Cortex of kidney (tissue), 1 donor: Measurements from ENCODE around the gene RAD50.
"Not testable (repeated sequence)": the region's sequence is repeated elsewhere in the genome, so short reads cannot be mapped to it uniquely, and the experiment has no call there.

Source experiments
- DNase-seq: peaks from one replicate; lab custom pipeline; 2025; lab: John Stamatoyannopoulos, UW

RAD50 gene

DNA sequence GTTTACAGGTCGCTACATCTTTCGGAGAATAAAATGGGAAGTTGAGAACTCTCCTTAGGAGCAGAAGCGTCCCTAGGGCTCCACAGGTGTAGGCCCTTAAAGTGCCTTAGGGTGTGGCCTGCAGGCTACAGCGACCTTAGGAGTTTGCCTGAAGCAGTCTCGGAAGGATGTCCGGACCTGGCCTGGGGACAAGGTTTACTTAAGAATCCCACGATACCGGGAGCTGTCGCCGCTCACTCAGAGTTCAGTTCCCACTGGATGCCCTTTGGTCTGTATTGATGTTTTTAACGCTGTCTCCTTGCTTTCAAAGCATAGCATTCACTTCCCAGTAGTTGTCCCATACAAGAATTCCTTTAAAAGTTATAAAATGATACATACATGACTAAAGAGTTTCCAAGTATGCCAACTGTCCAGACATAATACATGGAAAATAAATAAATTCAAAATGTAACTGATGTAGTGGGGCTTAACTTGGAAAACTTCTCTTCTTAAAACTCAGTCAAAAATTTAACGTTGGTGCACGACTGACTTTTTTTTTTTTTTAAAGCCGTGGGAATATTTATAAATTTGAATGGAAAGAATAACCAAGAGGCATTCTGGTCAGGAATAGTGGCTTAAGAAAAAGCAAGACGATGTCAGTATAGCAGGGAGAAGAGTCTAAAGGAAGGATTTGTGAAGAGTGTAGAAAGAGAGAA is 848 bp downstream of the RAD50 start:
- no peak for DNase-seq

DNA sequence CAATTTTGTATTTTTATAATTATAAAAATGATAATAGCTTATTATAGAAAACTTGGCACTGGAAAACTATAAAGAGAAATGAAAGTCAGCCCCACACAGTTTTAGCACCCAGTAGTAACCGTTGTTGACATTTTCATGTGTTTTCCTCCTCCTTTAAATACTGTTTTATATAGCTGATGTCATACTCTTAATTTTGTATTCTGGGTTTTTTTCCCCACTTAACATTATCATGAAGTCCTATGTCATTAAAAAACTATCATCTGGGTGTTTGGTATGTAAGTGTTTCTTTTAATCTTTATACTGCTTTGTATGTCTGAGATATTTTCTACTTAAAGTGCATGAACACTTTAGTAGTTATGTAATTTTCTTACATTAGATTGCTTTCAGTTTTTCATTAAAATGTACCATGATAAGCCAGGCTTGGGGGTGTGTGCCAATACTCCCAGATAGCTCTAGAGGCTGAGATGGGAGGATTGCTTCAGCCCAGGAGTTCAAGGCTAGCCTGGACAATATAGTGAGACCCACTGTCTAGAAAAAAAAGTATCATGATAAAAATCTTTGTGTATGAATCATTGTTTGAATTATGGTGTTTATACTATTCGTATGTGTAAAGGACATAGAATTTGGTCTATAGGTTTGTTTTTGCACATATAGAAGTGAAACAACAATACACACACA is 2.7 kb downstream of the RAD50 start:
- DNase-seq: no peak

DNA sequence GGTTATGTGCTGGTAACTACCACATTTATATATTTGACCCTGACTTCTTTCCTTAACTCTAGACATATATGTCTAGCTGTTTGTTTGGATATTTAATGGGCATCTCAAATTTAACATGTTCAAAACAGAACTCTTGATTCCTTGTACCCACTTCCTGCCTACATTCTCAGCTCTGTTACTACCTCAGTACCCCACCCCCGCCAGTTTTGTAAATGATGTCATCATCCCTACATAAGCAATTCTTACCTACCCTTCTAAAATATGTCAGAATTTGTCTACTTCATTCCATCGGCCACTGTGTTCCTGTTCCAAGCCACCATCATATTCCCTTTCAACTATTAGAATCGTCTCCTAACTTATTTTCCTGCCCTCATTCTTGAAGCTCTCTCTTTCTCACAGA is 4.8 kb downstream of the RAD50 start:
- DNase-seq: no peak

DNA sequence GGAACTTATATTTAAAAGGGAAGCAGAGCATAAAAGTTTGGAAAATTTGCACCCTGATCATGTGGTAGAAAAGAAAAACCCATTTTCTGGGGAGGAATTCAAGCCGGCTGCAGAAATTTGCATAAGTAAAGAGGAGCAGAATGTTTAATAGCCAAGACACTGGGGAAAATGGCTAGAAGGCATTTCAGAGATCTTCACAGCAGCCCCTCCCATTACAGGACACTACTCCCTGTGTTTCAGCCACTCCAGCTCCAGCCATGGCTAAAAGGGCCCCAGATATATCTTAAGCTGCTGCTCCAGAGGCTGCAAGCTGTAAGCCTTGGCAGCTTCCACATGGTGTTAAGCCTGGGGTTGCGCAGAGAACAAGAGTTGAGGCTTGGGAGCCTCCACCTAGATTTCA is 7.8 kb downstream of the RAD50 start:
- not testable (repeated sequence) for DNase-seq

DNA sequence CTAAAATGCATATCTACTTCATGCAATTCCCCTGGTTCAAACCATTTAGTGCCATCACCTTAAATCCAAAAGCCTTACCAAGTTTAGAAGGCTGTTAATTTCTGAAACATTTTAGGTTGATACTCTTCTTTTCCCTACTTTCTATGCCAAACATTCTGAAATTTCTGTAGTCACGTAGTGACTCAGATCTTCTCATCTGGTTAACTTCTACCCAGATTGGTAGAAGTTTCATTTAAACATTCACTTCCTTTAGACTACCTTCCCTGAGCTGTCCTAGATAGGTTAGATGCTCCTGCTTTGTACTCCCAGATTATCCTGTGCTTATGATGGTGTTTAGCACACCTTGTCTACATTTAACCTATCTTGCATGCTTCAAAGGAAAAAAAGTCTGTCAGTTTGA is 9.9 kb downstream of the RAD50 start:
- no peak for DNase-seq

DNA sequence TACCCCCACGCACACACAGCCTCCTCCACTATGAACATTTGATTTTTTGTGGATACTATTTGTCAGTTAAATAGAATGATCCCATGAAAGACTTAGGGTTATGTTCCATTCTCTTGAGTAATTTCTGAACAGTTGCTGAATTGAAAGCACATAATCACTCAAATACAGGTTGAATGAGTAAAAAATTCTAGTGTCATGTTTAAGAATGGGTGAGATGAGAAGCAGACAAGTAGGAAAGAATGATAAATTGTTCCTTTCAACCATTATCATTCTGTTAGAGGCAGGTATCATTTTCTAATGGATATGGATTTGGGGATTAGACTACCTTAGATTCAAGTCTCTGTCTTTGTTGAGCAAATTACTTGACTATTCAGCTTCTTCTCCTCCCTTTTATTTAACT is 19.3 kb downstream of the RAD50 start:
- no peak for DNase-seq

DNA sequence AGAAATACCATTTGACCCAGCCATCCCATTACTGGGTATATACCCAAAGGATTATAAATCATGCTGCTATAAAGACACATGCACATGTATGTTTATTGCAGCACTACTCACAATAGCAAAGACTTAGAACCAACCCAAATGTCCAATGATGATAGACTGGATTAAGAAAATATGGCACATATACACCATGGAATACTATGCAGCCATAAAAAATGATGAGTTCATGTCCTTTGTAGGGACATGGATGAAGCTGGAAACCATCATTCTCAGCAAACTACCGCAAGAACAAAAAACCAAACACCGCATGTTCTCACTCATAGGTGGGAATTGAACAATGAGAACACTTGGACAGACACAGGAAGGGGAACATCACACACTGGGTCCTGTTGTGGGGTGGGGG is 27.8 kb downstream of the RAD50 start:
- DNase-seq: not testable (repeated sequence)

DNA sequence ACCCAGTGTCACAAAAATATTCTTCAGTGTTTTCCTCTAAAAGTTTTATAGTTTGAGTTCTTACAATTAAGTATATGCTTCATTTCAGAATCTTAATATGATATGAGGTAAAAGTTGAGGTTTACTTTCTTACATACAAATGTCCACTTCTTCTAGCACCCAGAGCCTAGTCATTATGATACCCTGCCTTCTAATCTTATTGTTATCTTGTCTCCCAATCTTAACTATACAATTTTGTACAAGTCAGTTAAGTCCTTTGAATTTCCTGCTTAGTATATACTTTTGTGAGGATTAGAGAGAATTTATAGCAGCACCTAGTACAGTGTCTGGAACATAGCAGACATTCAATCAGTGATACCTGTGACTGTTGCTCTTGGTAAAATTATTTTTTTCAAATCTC is 29.3 kb downstream of the RAD50 start:
- no peak for DNase-seq

DNA sequence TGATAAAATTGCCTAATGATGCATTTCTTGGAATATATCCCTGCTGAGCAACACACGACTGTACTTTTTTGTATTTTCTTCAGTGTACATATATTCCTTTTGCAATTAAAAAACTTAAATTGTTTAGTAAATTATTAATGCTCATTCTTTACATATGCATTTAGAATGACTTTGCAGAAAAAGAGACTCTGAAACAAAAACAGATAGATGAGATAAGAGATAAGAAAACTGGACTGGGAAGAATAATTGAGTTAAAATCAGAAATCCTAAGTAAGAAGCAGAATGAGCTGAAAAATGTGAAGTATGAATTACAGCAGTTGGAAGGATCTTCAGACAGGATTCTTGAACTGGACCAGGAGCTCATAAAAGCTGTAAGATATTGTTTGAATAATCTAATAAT is 32.7 kb downstream of the RAD50 start:
- DNase-seq: no peak

DNA sequence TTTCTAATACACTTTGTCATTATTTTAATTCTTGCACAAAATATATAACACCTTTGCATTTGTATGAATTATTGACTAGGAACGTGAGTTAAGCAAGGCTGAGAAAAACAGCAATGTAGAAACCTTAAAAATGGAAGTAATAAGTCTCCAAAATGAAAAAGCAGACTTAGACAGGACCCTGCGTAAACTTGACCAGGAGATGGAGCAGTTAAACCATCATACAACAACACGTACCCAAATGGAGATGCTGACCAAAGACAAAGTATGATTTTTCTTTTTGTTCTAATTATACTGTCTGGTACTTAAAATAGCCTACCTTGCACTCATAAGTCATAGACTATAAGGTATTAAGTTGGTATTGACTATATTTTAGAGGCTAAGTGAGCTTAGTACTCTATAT is 34.4 kb downstream of the RAD50 start:
- DNase-seq: no peak

DNA sequence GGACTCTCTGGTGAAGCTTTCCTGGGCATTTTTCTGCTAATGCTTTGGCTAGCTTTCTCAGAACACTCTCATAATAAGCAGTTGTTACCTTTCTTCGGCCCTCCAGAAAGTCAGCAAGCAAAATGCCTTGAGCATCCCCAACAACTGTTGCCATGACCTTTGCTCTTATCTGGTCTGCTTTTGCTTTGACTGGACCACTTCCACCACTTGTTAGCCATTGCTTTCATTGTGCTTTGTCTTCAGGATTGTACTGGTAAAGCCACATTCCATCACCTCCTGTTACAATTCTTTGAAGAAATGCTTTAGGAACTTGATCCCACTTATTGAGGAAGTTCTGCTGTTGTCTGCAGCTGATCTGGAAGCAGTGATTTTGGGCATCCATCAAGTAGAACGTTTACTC is 35.7 kb downstream of the RAD50 start:
- no peak for DNase-seq

DNA sequence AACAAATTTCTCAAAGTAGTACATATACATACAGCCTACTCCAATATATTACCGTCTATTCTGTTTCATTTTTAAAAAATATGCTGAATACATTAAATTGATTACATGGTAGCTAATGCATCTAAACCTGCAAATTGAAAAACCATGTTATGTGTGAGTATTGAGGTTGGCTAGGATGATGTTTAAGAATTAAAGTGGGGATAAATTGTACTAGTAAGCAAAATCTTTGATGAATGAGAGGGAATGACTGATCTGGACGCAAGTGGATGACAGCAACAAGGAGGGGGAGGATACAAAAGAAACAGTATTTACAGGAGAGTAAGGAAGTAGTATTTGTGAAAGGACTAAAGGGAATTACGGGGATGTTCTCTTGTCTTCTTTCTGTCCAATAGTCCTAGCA is 37.4 kb downstream of the RAD50 start:
- no peak for DNase-seq

DNA sequence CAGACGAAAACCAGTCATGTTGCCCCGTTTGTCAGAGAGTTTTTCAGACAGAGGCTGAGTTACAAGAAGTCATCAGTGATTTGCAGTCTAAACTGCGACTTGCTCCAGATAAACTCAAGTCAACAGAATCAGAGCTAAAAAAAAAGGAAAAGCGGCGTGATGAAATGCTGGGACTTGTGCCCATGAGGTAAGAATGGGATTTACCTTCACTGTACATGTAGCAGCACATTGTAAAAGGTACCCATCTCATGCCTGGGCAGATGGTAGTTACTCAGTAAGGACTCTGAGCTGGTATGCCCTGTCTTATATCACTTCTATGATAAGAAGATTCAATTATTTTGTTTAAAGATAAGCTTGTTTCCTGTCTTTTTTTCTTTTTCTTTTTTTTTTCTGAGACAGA is 38.8 kb downstream of the RAD50 start:
- no peak for DNase-seq

DNA sequence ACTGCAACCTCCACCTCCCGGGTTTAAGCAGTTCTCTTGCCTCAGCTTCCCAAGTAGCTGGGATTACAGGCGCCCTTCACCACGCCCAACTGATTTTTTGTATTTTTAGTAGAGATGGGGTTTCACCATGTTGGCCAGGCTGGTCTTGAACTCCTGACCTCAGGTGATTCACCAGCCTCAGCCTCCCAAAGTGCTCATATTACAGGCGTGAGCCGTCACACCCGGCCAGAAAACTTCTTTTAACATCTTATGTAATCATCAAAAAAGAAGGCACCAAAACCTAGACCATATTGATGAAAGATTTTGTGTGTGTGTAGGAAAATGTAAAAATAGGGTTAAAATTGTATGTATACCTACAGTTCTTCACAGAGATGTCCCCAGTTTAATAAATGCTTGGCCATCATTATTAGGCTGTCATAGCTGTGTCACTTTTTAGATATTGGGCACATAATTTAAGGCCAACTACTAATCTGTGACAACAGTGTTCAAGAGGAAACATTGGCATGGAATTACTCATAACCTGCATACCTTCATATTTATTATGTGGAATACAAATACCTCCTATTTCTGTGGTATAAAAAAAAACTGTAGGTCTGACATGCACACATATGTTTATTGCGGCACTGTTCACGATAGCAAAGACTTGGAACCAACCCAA is 44.4 kb downstream of the RAD50 start:
- no peak for DNase-seq

DNA sequence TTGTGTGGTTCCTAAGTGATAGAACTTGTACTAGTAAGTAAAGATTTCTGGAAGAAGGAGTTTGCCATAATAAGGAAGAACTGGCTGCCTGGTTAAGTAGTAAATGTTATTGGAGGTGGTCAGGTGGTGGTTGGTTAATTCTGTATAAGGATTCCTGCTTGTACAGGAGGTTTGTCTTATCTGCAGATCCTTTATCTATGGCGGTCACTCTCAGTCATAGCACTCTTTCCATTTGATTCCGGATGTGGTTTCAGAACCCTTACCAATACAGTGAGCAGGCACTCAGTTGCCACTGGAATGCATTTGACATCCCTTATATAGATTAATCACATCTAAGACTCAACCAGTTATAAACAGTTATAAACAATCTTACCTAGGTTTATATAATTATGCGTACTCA is 50.3 kb downstream of the RAD50 start:
- no peak for DNase-seq

DNA sequence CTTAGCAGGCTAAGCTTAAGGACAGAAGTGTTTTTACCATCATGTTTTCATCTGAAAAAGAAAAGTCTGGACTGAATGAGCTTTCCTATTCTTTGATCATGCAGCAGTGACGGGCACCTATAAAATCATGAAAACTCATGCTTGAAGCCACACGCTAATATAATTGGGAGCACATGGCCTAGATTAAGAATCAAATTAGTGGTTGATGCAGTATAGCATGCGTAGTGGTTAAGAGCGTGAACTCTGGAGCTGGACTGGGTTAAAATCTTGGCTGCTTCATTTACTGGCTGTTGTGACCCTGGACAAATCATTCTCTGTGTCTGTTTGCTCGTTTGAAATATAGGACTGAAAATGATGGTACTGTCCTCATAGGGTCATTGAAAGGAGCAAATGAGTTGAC is 51.3 kb downstream of the RAD50 start:
- DNase-seq: no peak

DNA sequence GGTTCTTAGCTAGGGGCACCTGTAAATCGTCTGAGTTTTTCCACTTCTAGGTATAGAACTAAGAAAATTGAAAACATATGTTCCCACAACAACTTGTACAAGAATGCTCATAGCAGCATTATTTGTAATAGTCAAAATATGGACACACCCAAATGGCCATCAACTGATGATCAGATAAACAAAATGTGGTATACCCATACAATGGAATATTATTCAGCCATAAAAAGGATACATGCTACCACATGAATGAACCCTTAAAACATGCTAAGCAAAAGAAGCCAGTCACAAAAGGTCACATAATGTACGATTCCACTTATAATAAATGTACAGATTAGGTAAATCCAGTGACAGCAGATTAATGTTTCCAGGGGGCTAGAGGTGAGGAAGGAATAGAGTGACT is 55.2 kb downstream of the RAD50 start:
- DNase-seq: no peak

DNA sequence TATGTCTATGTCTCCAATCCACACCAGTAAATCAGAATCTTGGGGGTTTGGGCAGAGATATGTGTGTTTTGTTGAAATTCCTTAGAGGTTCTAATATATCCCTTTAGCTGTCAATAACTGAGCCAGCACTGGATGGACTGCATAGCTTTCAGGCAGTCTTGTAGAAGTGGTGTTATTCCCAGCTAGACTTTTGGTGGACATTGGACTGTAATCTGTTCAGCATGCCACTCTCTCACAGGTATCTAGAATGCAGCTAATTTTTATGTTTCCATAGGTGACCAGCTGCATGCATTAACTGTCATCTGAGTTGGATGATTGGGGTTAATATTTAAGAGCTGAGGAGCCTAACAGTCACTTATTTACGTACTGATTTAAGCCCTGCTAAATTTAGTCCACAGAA is 56.1 kb downstream of the RAD50 start:
- DNase-seq: no peak

DNA sequence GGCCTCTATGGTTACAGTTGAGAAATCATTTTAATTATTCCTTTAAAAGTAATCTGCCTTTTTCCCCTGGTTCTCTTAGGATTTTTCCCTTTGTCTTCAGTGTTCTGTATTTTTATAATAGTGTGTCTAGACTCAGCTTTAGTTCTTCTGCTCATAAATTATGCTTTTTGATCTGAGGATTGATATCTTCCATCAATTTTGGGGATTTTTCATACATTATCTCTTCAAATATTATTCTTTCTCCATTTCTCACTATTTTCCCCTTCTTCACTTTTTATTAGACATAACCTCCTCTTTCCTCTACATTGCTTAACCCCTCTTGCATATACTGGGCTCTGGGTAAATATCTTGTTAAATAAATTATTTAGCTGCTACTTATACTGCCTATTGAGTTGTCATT is 64.9 kb downstream of the RAD50 start:
- DNase-seq: no peak

DNA sequence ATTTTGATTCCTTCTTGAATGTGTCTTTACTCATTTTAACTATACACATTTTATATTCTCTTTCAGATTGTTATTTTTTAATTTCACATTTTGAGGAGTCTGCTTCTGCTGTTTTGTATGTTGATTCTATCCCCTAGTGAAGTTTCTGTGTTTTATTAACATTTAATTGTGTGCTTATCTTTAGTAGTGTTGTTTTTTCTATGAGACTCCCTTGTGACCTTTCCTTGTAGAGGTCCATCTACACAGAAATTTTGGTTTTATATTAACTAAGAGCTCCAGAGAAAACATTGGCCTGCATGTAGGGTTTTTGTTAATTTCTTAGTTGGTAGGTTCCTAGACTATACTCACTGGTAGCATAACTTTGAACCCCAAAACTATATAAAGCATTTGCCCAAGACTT is 65.8 kb downstream of the RAD50 start:
- DNase-seq: no peak

DNA sequence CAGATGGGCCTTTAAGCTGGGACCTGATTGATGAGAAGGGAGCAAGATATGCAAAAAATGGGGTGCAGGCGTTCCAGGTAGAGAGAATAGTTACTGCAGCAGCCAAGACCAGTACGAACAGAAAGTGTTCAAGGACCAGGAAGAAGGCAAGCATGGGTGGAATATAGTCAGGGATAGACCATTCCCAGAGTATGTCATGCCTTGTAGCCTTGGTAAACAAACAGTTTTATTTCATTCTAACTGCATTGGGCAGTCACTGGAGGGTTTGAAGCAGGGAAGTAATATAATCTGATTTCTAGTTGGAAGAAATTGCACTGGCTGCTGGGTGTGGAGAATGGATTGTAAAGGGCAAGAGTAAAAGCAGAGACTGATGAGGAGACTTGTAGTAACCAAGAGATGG is 70.7 kb downstream of the RAD50 start:
- no peak for DNase-seq

DNA sequence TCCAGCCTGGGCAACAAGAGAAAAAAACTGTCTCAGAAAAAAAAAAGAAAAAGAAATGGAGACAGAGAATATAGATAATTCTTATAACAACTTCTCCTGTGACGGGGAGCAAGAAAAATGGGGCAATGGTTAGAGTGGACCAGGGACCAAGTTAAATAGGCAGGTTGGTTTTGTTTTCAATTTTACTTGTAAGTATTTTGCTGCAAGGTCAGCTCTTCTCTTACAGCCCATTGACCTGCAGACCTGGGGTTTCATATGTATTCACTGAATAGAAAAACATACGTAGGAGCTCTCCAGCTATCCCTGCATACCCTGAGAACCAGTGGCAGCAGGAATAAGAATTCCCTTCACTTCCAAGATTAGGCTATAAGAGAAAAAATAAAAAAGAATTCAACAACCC is 72.0 kb downstream of the RAD50 start:
- no peak for DNase-seq

DNA sequence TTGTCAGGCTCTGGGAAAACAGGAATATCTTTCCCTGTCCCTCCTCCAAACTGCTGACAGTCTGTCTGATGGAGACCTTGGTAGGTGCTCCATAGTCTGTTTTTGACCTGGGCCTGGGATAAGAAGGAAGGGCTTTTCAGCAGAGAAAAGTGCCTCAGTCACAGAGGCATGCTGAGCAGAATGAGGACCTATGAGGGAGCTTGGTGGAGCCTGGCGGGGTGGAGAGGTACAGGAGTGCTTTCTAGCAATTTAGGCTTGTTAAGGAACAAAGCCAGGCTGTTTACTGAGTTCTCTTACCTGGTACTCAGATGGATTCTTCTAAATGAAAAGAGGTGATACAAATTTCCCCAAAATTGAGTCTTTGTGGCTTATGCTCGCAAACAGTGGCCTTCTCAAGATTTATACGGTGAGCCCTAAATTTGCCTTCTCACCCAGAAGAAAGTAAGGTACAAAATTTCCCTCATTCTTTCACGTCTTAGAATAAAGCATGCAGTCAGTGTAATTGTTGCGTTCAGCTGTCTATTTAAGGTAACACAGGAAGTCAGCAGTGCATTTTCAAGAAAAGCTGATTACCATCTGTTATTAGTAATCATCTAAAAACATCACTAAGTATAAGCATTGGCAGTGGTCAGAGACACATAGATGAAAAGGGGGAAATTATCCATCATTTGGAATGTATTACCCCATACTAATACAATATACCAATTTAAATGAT is 72.6 kb downstream of the RAD50 start:
- no peak for DNase-seq
